ENCODE data around the gene TMEM272. TPM values are rescaled to one million over a fixed set of nuclear protein-coding genes. Genes with fewer than 3 reads are reported as not detected.
A peak's percentile ranks its signal among the peaks of the same experiment; 100 is the strongest.

The TMEM272 gene
- total and polyA plus RNA-seq, 12 donors: 0.09 to 2.7 (median 0.56) TPM

DNA sequence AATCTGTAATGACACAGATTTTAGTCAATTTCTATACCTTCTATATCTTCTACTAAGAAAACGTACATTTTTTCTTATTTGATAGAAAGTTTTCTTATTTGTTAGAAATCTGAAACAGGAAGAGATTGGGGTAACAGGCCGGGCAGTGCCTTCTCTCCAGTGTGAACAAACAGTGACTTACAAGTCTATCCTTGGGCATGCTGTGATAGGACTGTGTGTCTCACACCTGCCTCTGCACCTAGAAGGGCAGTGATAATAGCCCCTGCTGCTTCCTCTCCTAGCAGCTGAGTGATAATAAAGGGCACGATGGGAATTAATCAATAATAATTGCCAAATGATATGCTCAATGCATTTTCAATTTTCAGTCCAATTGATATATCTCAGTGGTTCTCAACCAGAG is 1.4 kb downstream of the TMEM272 start:
- no peak overlapping the region for H3K27ac ChIP-seq
- TF ChIP-seq, protein P1, sequence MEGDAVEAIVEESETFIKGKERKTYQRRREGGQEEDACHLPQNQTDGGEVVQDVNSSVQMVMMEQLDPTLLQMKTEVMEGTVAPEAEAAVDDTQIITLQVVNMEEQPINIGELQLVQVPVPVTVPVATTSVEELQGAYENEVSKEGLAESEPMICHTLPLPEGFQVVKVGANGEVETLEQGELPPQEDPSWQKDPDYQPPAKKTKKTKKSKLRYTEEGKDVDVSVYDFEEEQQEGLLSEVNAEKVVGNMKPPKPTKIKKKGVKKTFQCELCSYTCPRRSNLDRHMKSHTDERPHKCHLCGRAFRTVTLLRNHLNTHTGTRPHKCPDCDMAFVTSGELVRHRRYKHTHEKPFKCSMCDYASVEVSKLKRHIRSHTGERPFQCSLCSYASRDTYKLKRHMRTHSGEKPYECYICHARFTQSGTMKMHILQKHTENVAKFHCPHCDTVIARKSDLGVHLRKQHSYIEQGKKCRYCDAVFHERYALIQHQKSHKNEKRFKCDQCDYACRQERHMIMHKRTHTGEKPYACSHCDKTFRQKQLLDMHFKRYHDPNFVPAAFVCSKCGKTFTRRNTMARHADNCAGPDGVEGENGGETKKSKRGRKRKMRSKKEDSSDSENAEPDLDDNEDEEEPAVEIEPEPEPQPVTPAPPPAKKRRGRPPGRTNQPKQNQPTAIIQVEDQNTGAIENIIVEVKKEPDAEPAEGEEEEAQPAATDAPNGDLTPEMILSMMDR (IDR thresholded peaks at IDR 0.05): no peak
- peaks cover 0 to 15% (median 2%) of the 10 kb centered on the region in 9 donors for H3K4me1 ChIP-seq
- no peaks in the 10 kb centered on the region for H3K9me3 ChIP-seq
- intact Hi-C loops (cut with DNase I): loop anchor here in 2 of 10 donors (10.0 kb wide), 1 partner anchor 281 kb away; the partner anchor contains the start of gene NEK5 (in 2 of the 2)
- ATAC-seq (no peak), DNase-seq (no peak)
- H3K27me3 ChIP-seq: no peaks in the 10 kb centered on the region
- H3K4me3 ChIP-seq: no peak overlapping the region
- H3K36me3 ChIP-seq: no peaks in the 10 kb centered on the region
- 74 to 79% methylated on average over 3 of the region's 3 CpGs for WGBS, 2 donors

DNA sequence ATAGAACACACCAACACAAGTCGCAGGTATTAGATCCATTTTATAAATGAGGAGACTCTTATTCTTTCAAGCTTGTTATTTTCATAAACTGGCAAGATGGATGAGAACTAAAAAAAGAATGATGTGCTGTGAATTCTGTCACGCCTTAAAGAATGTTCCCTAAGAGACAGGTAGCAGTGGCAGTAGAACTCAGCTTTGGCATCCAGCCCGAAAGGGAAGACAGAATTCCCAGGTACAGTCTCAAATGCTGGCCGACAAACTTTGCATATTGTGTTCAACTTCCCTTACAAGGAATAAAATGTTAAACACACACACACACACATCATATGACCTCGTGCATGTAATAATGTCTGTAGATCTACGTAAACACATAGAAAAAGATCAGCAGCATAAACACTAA is 3.2 kb downstream of the TMEM272 start:
- WGBS, 2 donors: 82 to 83% methylated on average over 6 of the region's 6 CpGs
- Histone ChIP-seq H3K27ac (no peak overlapping the region), H3K4me1 (peaks cover 0 to 12% (median 0%) of the 10 kb centered on the region in 9 donors), H3K9me3 (no peaks in the 10 kb centered on the region), H3K36me3 (no peaks in the 10 kb centered on the region), H3K4me3 (no peak overlapping the region), H3K27me3 (no peaks in the 10 kb centered on the region)
- intact Hi-C loops (cut with DNase I): loop anchor here in 2 of 10 donors (10.0 kb wide), 1 partner anchor 283 kb away; the partner anchor contains the start of gene NEK5 (in 2 of the 2)
- TF ChIP-seq, protein P1 (IDR thresholded peaks at IDR 0.05): no peak
- DNase-seq (no peak), ATAC-seq (no peak)

DNA sequence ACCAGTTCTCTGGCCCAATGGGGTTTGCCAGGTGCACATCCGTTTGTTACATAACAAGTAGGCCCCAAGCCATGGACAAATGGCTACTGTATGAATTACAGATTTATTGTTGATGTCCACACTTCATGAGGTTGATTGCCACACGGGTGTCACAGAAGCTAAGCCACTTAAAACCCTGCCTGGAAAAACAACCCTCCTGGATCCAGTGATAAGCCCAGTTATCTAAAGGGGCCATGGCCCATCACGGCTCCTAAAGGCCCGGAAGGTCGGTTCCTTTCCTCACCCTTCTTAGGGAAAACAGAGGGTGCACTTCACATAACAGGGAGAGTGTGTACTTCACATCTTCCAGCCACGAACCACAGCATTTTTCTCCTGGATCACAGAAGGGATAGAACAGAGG is 4.1 kb downstream of the TMEM272 start:
- peaks cover 0 to 12% (median 0%) of the 10 kb centered on the region in 9 donors for H3K4me1 ChIP-seq
- DNase-seq: no peak
- H3K4me3 ChIP-seq: no peak overlapping the region
- no peaks in the 10 kb centered on the region for H3K36me3 ChIP-seq
- TF ChIP-seq, protein P1 (IDR thresholded peaks at IDR 0.05): no peak
- ATAC-seq: no peak
- H3K27me3 ChIP-seq: no peaks in the 10 kb centered on the region
- no peak overlapping the region for H3K27ac ChIP-seq
- H3K9me3 ChIP-seq: no peaks in the 10 kb centered on the region
- intact Hi-C loops (cut with DNase I): loop anchor here in 2 of 10 donors (10.0 kb wide), 1 partner anchor 284 kb away; the partner anchor contains the start of gene NEK5 (in 2 of the 2)
- 81 to 83% methylated on average over 6 of the region's 6 CpGs for WGBS, 2 donors

DNA sequence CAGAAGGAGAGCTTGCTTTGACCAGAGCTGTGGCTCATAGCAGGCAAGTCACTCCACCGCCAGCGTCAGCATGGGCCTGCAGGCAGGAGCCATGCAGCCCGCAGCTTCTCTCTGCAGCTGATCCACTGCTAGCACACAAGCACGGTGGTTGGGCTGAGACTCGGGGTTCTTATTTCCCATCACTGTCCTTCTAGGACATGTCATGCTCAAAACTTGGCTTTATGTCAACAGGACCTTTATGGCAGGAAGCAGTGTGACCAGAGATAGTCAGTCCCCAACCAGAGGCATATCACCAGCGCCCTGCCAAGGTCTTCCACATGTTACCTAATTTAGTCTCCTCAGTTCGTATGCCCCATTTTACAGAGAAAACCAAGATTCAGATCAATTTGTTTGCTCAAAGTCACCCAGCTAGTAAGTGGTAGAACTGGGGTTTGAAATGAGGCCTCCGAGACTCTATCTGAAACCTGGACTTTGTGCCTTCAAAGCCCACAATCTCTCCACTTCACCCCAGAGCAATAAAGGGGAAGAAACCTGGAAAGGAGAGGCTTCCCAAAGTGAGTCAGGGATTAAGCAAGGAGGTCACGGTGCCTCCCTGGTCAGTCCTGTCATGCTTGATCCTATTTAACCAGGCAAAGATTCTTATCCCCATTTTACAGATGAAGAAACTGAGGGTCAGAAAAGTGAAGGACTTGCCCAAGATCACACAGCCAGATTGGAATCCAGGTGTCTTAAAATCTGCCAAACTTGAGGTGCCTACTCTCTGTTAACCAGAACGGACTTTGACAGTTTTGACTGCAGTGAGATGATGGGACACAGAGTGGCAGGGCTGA is 5.1 kb downstream of the TMEM272 start:
- H3K36me3 ChIP-seq: no peaks in the 10 kb centered on the region
- H3K27me3 ChIP-seq: no peaks in the 10 kb centered on the region
- TF ChIP-seq, protein P1 (IDR thresholded peaks at IDR 0.05): no peak
- DNase-seq (no peak), ATAC-seq (peak in 4 of 8 donors; percentile 36 to 63 (median 49))
- no peak overlapping the region for H3K27ac ChIP-seq
- H3K9me3 ChIP-seq: no peaks in the 10 kb centered on the region
- intact Hi-C loops (cut with DNase I): loop anchor here in 2 of 10 donors (10.0 kb wide), 1 partner anchor 285 kb away; the partner anchor contains the start of gene NEK5 (in 2 of the 2)
- no peak overlapping the region for H3K4me3 ChIP-seq
- WGBS, 2 donors: 67 to 74% methylated on average over 10 of the region's 10 CpGs
- H3K4me1 ChIP-seq: peaks cover 0 to 7% (median 0%) of the 10 kb centered on the region in 9 donors
